ENCODE results near the gene DGCR2. TPM values are rescaled to one million over a fixed set of nuclear protein-coding genes. Genes with fewer than 3 reads are reported as not detected.

The DGCR2 gene
- total RNA-seq, 1 donor from 2014 or later: 68.7 TPM

DNA sequence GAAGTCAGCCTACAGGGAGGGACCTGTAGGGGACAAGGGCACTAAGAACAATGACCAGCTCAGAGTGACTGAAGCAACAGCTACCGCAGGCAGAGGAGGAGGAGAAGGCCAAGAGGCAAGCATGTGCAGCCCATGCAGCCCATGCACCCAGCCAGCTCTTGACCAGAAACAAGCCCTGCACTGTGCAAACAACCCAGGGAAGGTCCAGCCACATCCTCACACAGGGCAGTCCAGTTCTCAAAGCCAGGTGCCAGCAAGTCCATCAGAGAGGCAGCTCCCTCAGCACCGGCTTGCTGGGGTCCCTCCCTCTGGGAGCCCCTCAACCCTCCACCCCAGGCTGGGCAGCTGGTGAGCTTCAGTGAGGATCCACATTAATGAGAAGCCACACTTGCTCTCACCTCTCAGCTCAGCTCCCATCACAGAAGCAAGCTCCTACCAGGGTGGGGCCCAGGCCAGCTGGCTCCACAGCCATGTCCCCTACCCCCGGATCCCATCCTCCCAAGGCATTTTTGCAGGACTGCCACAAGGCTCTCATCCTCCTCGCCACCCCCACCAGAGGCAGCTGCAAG, 7.1 kb downstream of the DGCR2 start:
- Mint-ChIP-seq H3K4me3 (ENCODE audit: unreplicated experiment) (peak overlapping the region; percentile 70), H3K4me1 (ENCODE audit: low read depth, unreplicated experiment) (peaks cover 42% of the 10 kb centered on the region), H3K9me3 (ENCODE audit: unreplicated experiment) (peaks cover 10% of the 10 kb centered on the region), H3K27ac (ENCODE audit: unreplicated experiment) (peak overlapping the region; percentile 43), H3K27me3 (ENCODE audit: unreplicated experiment) (peaks cover 2% of the 10 kb centered on the region), H3K36me3 (ENCODE audit: unreplicated experiment) (no peaks in the 10 kb centered on the region)
- no peak for DNase-seq
- TF ChIP-seq, protein P1, sequence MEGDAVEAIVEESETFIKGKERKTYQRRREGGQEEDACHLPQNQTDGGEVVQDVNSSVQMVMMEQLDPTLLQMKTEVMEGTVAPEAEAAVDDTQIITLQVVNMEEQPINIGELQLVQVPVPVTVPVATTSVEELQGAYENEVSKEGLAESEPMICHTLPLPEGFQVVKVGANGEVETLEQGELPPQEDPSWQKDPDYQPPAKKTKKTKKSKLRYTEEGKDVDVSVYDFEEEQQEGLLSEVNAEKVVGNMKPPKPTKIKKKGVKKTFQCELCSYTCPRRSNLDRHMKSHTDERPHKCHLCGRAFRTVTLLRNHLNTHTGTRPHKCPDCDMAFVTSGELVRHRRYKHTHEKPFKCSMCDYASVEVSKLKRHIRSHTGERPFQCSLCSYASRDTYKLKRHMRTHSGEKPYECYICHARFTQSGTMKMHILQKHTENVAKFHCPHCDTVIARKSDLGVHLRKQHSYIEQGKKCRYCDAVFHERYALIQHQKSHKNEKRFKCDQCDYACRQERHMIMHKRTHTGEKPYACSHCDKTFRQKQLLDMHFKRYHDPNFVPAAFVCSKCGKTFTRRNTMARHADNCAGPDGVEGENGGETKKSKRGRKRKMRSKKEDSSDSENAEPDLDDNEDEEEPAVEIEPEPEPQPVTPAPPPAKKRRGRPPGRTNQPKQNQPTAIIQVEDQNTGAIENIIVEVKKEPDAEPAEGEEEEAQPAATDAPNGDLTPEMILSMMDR (IDR thresholded peaks at IDR 0.05; ENCODE audit: partially characterized antibody, unreplicated experiment): no peak

DNA sequence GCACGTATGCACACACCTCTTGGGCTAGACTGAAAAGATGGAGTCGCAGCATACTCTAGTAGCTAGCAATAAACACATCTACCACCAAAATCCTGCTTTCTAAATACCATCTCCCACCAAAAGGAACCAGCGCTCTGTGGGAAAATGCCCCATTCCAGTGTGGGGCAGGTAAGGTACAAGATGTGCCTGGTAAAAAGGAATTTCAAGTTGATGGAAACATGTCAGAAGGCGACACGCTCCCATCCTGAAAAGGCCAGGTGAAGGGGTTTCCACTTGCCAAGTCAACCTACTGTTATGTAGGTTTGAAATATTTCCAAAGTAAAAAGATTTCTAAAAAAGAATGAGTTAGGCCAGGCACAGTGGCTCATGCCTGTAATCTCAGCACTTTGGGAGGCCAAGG, 8.8 kb downstream of the DGCR2 start:
- H3K36me3 Mint-ChIP-seq (ENCODE audit: unreplicated experiment): no peaks in the 10 kb centered on the region
- H3K27ac Mint-ChIP-seq (ENCODE audit: unreplicated experiment): no peak overlapping the region
- TF ChIP-seq, protein P1 (IDR thresholded peaks at IDR 0.05; ENCODE audit: partially characterized antibody, unreplicated experiment): no peak
- H3K9me3 Mint-ChIP-seq (ENCODE audit: unreplicated experiment): peaks cover 6% of the 10 kb centered on the region
- peaks cover 2% of the 10 kb centered on the region for H3K27me3 Mint-ChIP-seq (ENCODE audit: unreplicated experiment)
- no peak overlapping the region for H3K4me3 Mint-ChIP-seq (ENCODE audit: unreplicated experiment)
- no peak for DNase-seq
- H3K4me1 Mint-ChIP-seq (ENCODE audit: low read depth, unreplicated experiment): peaks cover 33% of the 10 kb centered on the region

DNA sequence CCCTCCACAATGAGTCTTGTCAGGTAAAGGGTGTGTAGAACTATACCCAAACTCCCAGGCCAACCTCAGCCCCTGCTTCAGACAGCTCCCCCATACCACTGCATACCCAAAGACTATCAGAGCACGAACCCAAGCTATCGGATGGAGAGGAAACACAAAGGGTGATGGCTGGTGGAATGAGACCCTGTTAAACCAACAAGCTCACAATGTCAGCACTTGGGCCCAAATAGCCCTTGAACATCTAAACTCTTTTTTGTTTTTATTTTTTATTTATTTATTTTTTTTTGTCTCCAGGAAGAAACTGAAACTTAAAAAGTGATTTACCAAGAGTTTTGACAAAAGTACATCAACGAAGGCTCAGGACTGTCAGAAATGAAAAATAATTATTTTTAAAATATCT, 10.6 kb downstream of the DGCR2 start:
- H3K27ac Mint-ChIP-seq (ENCODE audit: unreplicated experiment): no peak overlapping the region

DNA sequence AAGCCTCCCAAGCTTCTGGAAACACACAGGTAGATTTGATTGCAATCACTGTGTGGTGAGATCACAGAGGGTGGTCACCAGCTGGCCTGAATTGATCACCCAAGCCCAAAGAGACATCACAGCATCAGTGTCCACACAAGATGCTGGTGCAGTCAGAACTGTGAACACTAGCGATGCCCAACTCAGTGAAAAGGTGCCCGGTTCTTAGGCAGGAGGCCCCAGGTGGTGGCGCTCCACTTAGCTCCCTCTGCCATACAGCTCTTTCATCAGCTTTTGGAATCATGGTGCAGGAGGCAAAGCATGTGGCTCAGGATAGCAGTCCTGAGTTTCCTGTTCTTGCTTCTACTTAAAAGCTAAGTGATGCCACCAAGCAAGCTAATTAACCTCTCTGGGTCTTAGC, 11.1 kb downstream of the DGCR2 start:
- Mint-ChIP-seq H3K4me1 (ENCODE audit: low read depth, unreplicated experiment) (peaks cover 34% of the 10 kb centered on the region), H3K9me3 (ENCODE audit: unreplicated experiment) (peaks cover 6% of the 10 kb centered on the region), H3K4me3 (ENCODE audit: unreplicated experiment) (no peak overlapping the region), H3K27me3 (ENCODE audit: unreplicated experiment) (peaks cover 2% of the 10 kb centered on the region), H3K27ac (ENCODE audit: unreplicated experiment) (no peak overlapping the region), H3K36me3 (ENCODE audit: unreplicated experiment) (no peaks in the 10 kb centered on the region)
- DNase-seq: no peak
- TF ChIP-seq, protein P1 (IDR thresholded peaks at IDR 0.05; ENCODE audit: partially characterized antibody, unreplicated experiment): no peak

More for the DNA sequence above, 10.6 kb downstream of the DGCR2 start:
- H3K4me1 Mint-ChIP-seq (ENCODE audit: low read depth, unreplicated experiment): peaks cover 33% of the 10 kb centered on the region
- TF ChIP-seq, protein P1 (IDR thresholded peaks at IDR 0.05; ENCODE audit: partially characterized antibody, unreplicated experiment): no peak
- peaks cover 6% of the 10 kb centered on the region for H3K9me3 Mint-ChIP-seq (ENCODE audit: unreplicated experiment)
- H3K4me3 Mint-ChIP-seq (ENCODE audit: unreplicated experiment): no peak overlapping the region
- DNase-seq: no peak
- H3K36me3 Mint-ChIP-seq (ENCODE audit: unreplicated experiment): no peaks in the 10 kb centered on the region
- H3K27me3 Mint-ChIP-seq (ENCODE audit: unreplicated experiment): peaks cover 2% of the 10 kb centered on the region

DNA sequence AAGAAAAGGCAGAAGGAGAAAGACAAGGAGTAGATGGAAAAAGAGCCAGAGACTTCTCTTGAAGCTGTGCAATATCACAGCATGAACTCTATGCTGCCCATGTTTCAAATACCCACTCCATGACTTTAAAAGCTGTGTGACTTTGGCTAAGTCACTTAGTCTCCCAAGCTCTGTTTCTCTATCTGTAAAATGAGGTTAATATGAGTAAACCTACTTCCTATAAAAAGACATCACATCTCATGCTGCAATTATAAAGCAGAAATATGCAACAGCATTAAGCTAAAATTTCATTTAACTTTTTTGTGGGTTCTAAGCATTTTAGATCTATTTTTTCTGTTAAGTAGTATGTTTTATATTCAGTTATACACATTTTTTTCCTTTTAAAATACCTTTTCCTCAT, 11.6 kb downstream of the DGCR2 start:
- Mint-ChIP-seq H3K4me3 (ENCODE audit: unreplicated experiment) (no peak overlapping the region), H3K36me3 (ENCODE audit: unreplicated experiment) (no peaks in the 10 kb centered on the region), H3K4me1 (ENCODE audit: low read depth, unreplicated experiment) (peaks cover 34% of the 10 kb centered on the region), H3K27me3 (ENCODE audit: unreplicated experiment) (peaks cover 3% of the 10 kb centered on the region), H3K27ac (ENCODE audit: unreplicated experiment) (no peak overlapping the region), H3K9me3 (ENCODE audit: unreplicated experiment) (peaks cover 6% of the 10 kb centered on the region)
- TF ChIP-seq, protein P1 (IDR thresholded peaks at IDR 0.05; ENCODE audit: partially characterized antibody, unreplicated experiment): no peak
- no peak for DNase-seq

Measured in glutamatergic neuron (in vitro differentiated cells).